Osteocyte (in vitro differentiated cells): Measurements from ENCODE around the gene SRSF2. TPM values are rescaled to one million over a fixed set of nuclear protein-coding genes. Genes with fewer than 3 reads are reported as not detected.
"Not testable (repeated sequence)": the region's sequence is repeated elsewhere in the genome, so short reads cannot be mapped to it uniquely, and the experiment has no call there.

Source experiments
- DNase-seq: peaks from one replicate; pipeline ENCODE4 v3.0.0; 2021; ENCODE audit warnings: mixed read lengths; ENCODE audit not compliant: unreplicated experiment; ENCODE audit errors: extremely low spot score
- H3K27ac Mint-ChIP-seq: one replicate; pipeline ENCODE4 v1.8.0; 2021; ENCODE audit warnings: mild to moderate bottlenecking, mixed read lengths; ENCODE audit not compliant: unreplicated experiment
- H3K27me3 Mint-ChIP-seq: one replicate; pipeline ENCODE4 v1.8.0; 2021; ENCODE audit warnings: mixed read lengths; ENCODE audit not compliant: unreplicated experiment
- H3K36me3 Mint-ChIP-seq: one replicate; pipeline ENCODE4 v1.8.0; 2021; ENCODE audit warnings: mixed read lengths; ENCODE audit not compliant: unreplicated experiment
- H3K4me1 Mint-ChIP-seq: one replicate; pipeline ENCODE4 v1.8.0; 2021; ENCODE audit warnings: mixed read lengths; ENCODE audit not compliant: unreplicated experiment
- H3K4me3 Mint-ChIP-seq: one replicate; pipeline ENCODE4 v1.8.0; 2021; ENCODE audit warnings: mild to moderate bottlenecking, moderate library complexity, mixed read lengths; ENCODE audit not compliant: unreplicated experiment
- H3K9me3 Mint-ChIP-seq: one replicate; pipeline ENCODE4 v1.8.0; 2021; ENCODE audit warnings: mixed read lengths; ENCODE audit not compliant: unreplicated experiment
- total RNA-seq: library from RNA; stranded (reverse); gene quantifications from 2 replicates; pipeline ENCODE4 v1.2.1, GENCODE V29; 2021
- TF ChIP-seq, protein P1 (sequence below): fragments of 200-600 bp; sonication (generic); IDR thresholded peaks from 2 replicates; pipeline ENCODE4 v1.5.0; 2021; ENCODE audit warnings: antibody characterized with exemption, mild to moderate bottlenecking, moderate library complexity

SRSF2 gene
- total RNA-seq, 1 donor from 2014 or later, result 137 TPM

DNA sequence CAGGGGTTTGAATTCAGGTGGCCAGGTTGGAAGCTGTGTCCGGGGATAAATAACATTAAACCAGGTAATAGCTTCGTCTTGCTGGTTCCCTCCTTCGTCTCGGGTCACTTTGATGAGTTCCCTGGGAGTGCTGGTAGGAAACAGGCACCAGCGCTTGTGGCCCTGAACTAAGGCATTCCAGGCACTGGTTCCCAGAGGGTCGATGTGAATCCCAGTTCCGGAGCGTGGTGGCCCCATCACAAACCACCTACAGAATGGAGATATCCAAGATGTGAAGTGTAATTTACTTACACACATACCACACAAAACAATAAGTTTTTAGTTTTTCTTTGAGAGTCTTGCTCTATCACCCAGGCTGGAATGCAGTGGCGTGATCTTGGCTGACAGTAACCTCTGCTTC, 13.3 kb downstream of the SRSF2 start:
- H3K27ac Mint-ChIP-seq, result no peak overlapping the region
- DNase-seq, result no peak
- no peaks in the 10 kb centered on the region for H3K9me3 Mint-ChIP-seq
- H3K36me3 Mint-ChIP-seq, result peaks cover 33% of the 10 kb centered on the region
- no peak overlapping the region for H3K4me3 Mint-ChIP-seq
- no peaks in the 10 kb centered on the region for H3K27me3 Mint-ChIP-seq
- TF ChIP-seq, protein P1, sequence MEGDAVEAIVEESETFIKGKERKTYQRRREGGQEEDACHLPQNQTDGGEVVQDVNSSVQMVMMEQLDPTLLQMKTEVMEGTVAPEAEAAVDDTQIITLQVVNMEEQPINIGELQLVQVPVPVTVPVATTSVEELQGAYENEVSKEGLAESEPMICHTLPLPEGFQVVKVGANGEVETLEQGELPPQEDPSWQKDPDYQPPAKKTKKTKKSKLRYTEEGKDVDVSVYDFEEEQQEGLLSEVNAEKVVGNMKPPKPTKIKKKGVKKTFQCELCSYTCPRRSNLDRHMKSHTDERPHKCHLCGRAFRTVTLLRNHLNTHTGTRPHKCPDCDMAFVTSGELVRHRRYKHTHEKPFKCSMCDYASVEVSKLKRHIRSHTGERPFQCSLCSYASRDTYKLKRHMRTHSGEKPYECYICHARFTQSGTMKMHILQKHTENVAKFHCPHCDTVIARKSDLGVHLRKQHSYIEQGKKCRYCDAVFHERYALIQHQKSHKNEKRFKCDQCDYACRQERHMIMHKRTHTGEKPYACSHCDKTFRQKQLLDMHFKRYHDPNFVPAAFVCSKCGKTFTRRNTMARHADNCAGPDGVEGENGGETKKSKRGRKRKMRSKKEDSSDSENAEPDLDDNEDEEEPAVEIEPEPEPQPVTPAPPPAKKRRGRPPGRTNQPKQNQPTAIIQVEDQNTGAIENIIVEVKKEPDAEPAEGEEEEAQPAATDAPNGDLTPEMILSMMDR, result no peak
- H3K4me1 Mint-ChIP-seq, result peaks cover 27% of the 10 kb centered on the region

DNA sequence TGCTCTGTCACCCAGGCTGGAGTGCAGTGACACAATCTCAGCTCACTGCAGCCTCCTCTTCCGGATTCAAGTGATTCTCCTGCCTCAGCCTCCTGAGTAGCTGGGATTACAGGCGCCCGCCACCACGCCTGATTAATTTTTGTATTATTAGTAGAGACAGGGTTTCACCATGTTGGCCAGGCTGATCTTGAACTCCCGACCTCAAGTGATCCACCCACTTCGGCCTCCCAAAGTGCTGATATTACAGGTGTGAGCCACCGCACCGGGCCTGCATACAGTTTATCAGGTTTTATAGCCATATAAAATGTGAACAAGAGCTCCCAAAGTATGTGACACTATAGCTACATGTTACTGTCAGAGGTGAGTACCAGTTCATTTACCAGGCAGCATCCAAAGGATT, 14.2 kb downstream of the SRSF2 start:
- Mint-ChIP-seq H3K36me3 (peaks cover 40% of the 10 kb centered on the region), H3K4me1 (peaks cover 19% of the 10 kb centered on the region)
- DNase-seq, H3K9me3 Mint-ChIP-seq, H3K27ac Mint-ChIP-seq, H3K27me3 Mint-ChIP-seq, H3K4me3 Mint-ChIP-seq: not testable (repeated sequence)

DNA sequence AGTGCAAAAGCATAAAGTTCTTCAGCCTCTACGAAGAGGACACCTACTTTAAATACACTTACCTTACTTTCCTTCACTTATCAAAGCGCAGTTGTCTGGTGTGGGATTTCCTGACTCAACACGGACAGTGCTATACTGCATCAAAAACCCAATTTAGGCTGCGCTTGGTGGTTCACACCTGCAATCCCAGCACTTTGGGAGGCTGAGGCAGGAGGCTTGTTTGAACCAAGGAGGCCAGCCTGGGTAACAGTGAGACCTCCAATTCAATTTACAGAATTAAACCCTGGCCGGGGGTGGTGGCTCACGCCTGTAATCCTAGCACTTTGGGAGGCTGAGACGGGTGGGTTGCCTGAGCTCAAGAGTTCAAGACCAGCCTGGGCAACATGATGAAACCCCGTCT, 14.9 kb downstream of the SRSF2 start:
- H3K9me3 Mint-ChIP-seq, result no peaks in the 10 kb centered on the region
- DNase-seq, result no peak
- peaks cover 13% of the 10 kb centered on the region for H3K4me1 Mint-ChIP-seq
- no peak overlapping the region for H3K4me3 Mint-ChIP-seq
- H3K27me3 Mint-ChIP-seq, result no peaks in the 10 kb centered on the region
- H3K36me3 Mint-ChIP-seq, result peaks cover 43% of the 10 kb centered on the region
- TF ChIP-seq, protein P1, result no peak
- H3K27ac Mint-ChIP-seq, result peak overlapping the region; percentile 23

DNA sequence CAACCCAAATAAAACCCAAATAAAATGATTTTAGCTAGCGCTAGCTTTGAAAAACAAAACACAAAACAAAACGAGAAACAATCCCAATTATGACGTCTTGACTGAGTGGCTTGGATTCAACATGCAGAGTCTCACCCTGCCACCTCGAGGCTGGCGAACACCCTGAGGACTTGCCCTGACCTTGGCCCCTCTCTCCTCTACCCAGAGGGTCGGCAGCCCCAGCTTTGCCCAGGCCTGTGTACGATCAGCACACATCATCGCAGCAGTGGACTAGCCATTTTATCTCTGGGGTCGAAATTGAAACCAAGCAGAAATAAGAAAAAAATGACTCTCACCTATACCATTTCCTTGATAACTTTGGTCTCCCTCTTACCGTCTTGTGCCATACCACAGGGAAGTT, 15.7 kb downstream of the SRSF2 start:
- Mint-ChIP-seq H3K36me3 (peaks cover 44% of the 10 kb centered on the region), H3K4me1 (peaks cover 17% of the 10 kb centered on the region), H3K27ac (peak overlapping the region; percentile 13), H3K27me3 (no peaks in the 10 kb centered on the region), H3K9me3 (no peaks in the 10 kb centered on the region), H3K4me3 (no peak overlapping the region)
- no peak for DNase-seq
- TF ChIP-seq, protein P1, result no peak

DNA sequence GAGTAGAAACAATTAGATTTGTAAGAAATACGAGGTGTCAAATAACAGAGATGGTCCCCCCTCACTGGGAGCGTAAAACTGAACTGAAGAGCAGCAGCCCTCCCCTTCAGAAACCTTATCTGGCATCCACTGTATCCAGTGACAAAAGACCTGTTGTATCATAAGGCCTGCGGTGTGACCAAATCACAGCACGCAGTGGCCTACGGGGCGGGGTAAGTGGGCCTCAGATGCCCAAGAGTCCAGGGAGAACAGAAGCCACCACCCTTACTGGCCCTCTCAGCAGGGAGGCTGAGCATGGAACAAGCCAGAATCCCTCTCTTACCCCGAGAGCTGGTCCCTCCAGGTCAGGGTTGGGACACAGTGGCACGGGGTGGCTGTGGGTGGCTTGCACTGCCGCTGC, 16.2 kb downstream of the SRSF2 start:
- Mint-ChIP-seq H3K4me1 (peaks cover 23% of the 10 kb centered on the region), H3K27ac (peak overlapping the region; percentile 16), H3K27me3 (no peaks in the 10 kb centered on the region), H3K36me3 (peaks cover 47% of the 10 kb centered on the region), H3K9me3 (no peaks in the 10 kb centered on the region), H3K4me3 (no peak overlapping the region)
- TF ChIP-seq, protein P1, result no peak
- no peak for DNase-seq

DNA sequence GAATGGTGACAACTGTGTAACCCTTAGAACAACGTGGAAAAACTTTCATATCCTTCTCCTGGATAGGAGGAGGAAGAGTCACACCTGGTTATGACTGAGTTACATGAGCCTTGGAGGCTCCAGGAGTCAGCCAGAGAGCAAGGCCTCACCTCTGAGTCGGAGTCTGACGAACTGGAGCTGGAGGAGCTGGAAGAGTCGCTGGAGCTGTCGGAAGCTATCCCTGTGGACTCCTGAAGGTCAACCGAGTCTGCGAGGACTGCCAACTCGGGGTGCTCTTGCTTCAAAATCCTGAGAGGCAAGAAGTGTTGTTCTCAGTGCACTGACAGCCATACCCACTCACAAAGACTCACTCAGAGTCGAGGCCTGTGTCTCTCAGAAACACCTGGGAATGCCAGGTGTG, 16.9 kb downstream of the SRSF2 start:
- H3K27me3 Mint-ChIP-seq, result no peaks in the 10 kb centered on the region
- DNase-seq, result no peak
- no peak overlapping the region for H3K27ac Mint-ChIP-seq
- no peaks in the 10 kb centered on the region for H3K9me3 Mint-ChIP-seq
- peaks cover 18% of the 10 kb centered on the region for H3K4me1 Mint-ChIP-seq
- TF ChIP-seq, protein P1, result no peak
- H3K36me3 Mint-ChIP-seq, result peaks cover 45% of the 10 kb centered on the region
- no peak overlapping the region for H3K4me3 Mint-ChIP-seq
